Peyer's patch (tissue), 4 donors: ENCODE measurements around the gene PAPSS2. TPM values are rescaled to one million over a fixed set of nuclear protein-coding genes. Genes with fewer than 3 reads are reported as not detected.

ENCODE experiments used
- DNase-seq, 3 donors: peaks; one replicate each; pipeline ENCODE4 v3.0.0-alpha.2; 2017 to 2019
- H3K27ac ChIP-seq, 4 donors: fragments of 200-600 bp; sonication (generic); one replicate each; pipeline ENCODE4 v1.5.1; 2016 to 2019
- H3K27me3 ChIP-seq, 2 donors: fragments of 200-600 bp; sonication (generic); one replicate each; pipeline ENCODE4 v1.5.1; 2019
- H3K36me3 ChIP-seq, 3 donors: fragments of 200-600 bp; sonication (generic); one replicate each; pipeline ENCODE4 v1.5.1; 2016 to 2019
- H3K4me1 ChIP-seq, 4 donors: fragments of 200-600 bp; sonication (generic); one replicate each; pipeline ENCODE4 v1.5.1; 2016 to 2019
- H3K4me3 ChIP-seq, 4 donors: fragments of 200-600 bp; sonication (generic); 1 replicate in 3 of 4; 2 replicates in 1 of 4; pipeline ENCODE4 v1.5.1; 2016 to 2019; ENCODE audit warnings: mild to moderate bottlenecking in 1 of 4
- H3K9me3 ChIP-seq, 4 donors: fragments of 200-600 bp; sonication (generic); one replicate each; pipeline ENCODE4 v1.5.1; 2016 to 2019; ENCODE audit warnings: mild to moderate bottlenecking in 1 of 4
- CTCF ChIP-seq, 6 experiments: fragments of 450-650 bp in 4 of 6; fragments of 200-600 bp in 2 of 6; sonication (generic) in 1 of 6; IDR thresholded peaks; one replicate each; pipeline ENCODE4 v1.5.1; 2017 to 2019; ENCODE audit warnings: antibody characterized with exemption in 6 of 6, mild to moderate bottlenecking in 3 of 6, moderate library complexity in 1 of 6
- POLR2A ChIP-seq, 2 donors: fragments of 450-650 bp; IDR thresholded peaks; one replicate each; pipeline ENCODE4 v1.5.1; 2017; ENCODE audit warnings: antibody characterized with exemption in 2 of 2, mild to moderate bottlenecking in 2 of 2, moderate library complexity in 2 of 2
- total RNA-seq, 4 donors: library from RNA; depleted of rRNA; stranded (reverse); fragments of >200 nt; gene quantifications; one replicate each; pipeline ENCODE4 v1.1.0, GENCODE V29; 2016

Gene PAPSS2
- total RNA-seq, 4 donors from 2014 or later = 28.1 to 166 (median 146) TPM

GRCh38 chr10:87750001-87750671 is 90.5 kb downstream of the PAPSS2 start:
- Histone ChIP-seq H3K4me1 (no peaks in the 10 kb centered on the region), H3K36me3 (peaks cover 0 to 19% (median 0%) of the 10 kb centered on the region in 3 donors), H3K9me3 (no peaks in the 10 kb centered on the region), H3K4me3 (no peak overlapping the region), H3K27me3 (no peaks in the 10 kb centered on the region), H3K27ac (no peak overlapping the region)
- no peak for DNase-seq
- TF ChIP-seq CTCF (IDR thresholded peaks at IDR 0.05) (no peak), POLR2A (IDR thresholded peaks at IDR 0.05) (no peak)

GRCh38 chr10:87750817-87751216 is 91.1 kb downstream of the PAPSS2 start:
- no peak for DNase-seq
- H3K27me3 ChIP-seq = no peaks in the 10 kb centered on the region
- TF ChIP-seq POLR2A (IDR thresholded peaks at IDR 0.05) (no peak), CTCF (IDR thresholded peaks at IDR 0.05) (no peak)
- no peaks in the 10 kb centered on the region for H3K4me1 ChIP-seq
- no peak overlapping the region for H3K27ac ChIP-seq
- no peak overlapping the region for H3K4me3 ChIP-seq
- H3K36me3 ChIP-seq = peaks cover 0 to 22% (median 0%) of the 10 kb centered on the region in 3 donors
- no peaks in the 10 kb centered on the region for H3K9me3 ChIP-seq

- H3K27ac ChIP-seq = no peak overlapping the region
- H3K4me1 ChIP-seq = no peaks in the 10 kb centered on the region
- peaks cover 0 to 27% (median 0%) of the 10 kb centered on the region in 3 donors for H3K36me3 ChIP-seq
- TF ChIP-seq CTCF (IDR thresholded peaks at IDR 0.05) (no peak), POLR2A (IDR thresholded peaks at IDR 0.05) (no peak)
- no peaks in the 10 kb centered on the region for H3K27me3 ChIP-seq
- H3K9me3 ChIP-seq = no peaks in the 10 kb centered on the region
- H3K4me3 ChIP-seq = no peak overlapping the region
- no peak for DNase-seq
These were observed 91.6 kb downstream of the PAPSS2 start for GRCh38 chr10:87751274-87751673.

GRCh38 chr10:87752566-87752965 is 92.9 kb downstream of the PAPSS2 start:
- Histone ChIP-seq H3K27me3 (no peaks in the 10 kb centered on the region), H3K4me3 (no peak overlapping the region), H3K4me1 (no peaks in the 10 kb centered on the region), H3K36me3 (peaks cover 0 to 32% (median 0%) of the 10 kb centered on the region in 3 donors), H3K9me3 (no peaks in the 10 kb centered on the region), H3K27ac (no peak overlapping the region)
- DNase-seq = no peak
- TF ChIP-seq CTCF (IDR thresholded peaks at IDR 0.05) (no peak), POLR2A (IDR thresholded peaks at IDR 0.05) (no peak)

GRCh38 chr10:87753995-87754866 is 94.6 kb downstream of the PAPSS2 start:
- H3K4me3 ChIP-seq = no peak overlapping the region
- no peaks in the 10 kb centered on the region for H3K4me1 ChIP-seq
- DNase-seq = no peak
- no peaks in the 10 kb centered on the region for H3K9me3 ChIP-seq
- no peak overlapping the region for H3K27ac ChIP-seq
- peaks cover 0 to 28% (median 0%) of the 10 kb centered on the region in 3 donors for H3K36me3 ChIP-seq
- no peak for TF ChIP-seq POLR2A (IDR thresholded peaks at IDR 0.05)
- no peak for TF ChIP-seq CTCF (IDR thresholded peaks at IDR 0.05)
- H3K27me3 ChIP-seq = no peaks in the 10 kb centered on the region
